ENCODE measurements around the gene ASPM.

ASPM gene

GRCh38 chr1:197144570-197145325 lies 1.7 kb downstream of the ASPM start:
- Histone ChIP-seq H3K36me3 (ENCODE audit: control insufficient read depth in 2 of 2, insufficient read depth in 2 of 2, low read length in 2 of 2) (no peaks in the 10 kb centered on the region), H3K27me3 (ENCODE audit: control insufficient read depth in 1 of 2, insufficient read depth in 2 of 2, low read length in 2 of 2) (peaks cover 0 to 8% of the 10 kb centered on the region in 2 donors), H3K27ac (ENCODE audit: low read length) (no peak overlapping the region), H3K9ac (ENCODE audit: low read length in 2 of 2) (no peak overlapping the region), H3K4me3 (ENCODE audit: low read length in 2 of 2) (no peak overlapping the region), H3K9me3 (ENCODE audit: control insufficient read depth in 2 of 2, low read length in 2 of 2) (no peaks in the 10 kb centered on the region), H3K4me1 (ENCODE audit: control insufficient read depth, insufficient read depth, low read length) (peaks cover 8% of the 10 kb centered on the region)

GRCh38 chr1:197143276-197143675 lies 3.2 kb downstream of the ASPM start:
- Histone ChIP-seq H3K9ac (ENCODE audit: low read length in 2 of 2) (no peak overlapping the region), H3K4me1 (ENCODE audit: control insufficient read depth, insufficient read depth, low read length) (peaks cover 8% of the 10 kb centered on the region), H3K36me3 (ENCODE audit: control insufficient read depth in 2 of 2, insufficient read depth in 2 of 2, low read length in 2 of 2) (no peaks in the 10 kb centered on the region), H3K4me3 (ENCODE audit: low read length in 2 of 2) (no peak overlapping the region), H3K27ac (ENCODE audit: low read length) (no peak overlapping the region), H3K27me3 (ENCODE audit: control insufficient read depth in 1 of 2, insufficient read depth in 2 of 2, low read length in 2 of 2) (peaks cover 0 to 8% of the 10 kb centered on the region in 2 donors), H3K9me3 (ENCODE audit: control insufficient read depth in 2 of 2, low read length in 2 of 2) (no peaks in the 10 kb centered on the region)

GRCh38 chr1:197141575-197141974 lies 4.9 kb downstream of the ASPM start:
- peaks cover 0 to 8% of the 10 kb centered on the region in 2 donors for H3K27me3 ChIP-seq (ENCODE audit: control insufficient read depth in 1 of 2, insufficient read depth in 2 of 2, low read length in 2 of 2)
- no peaks in the 10 kb centered on the region for H3K36me3 ChIP-seq (ENCODE audit: control insufficient read depth in 2 of 2, insufficient read depth in 2 of 2, low read length in 2 of 2)
- H3K4me3 ChIP-seq (ENCODE audit: low read length in 2 of 2), result no peak overlapping the region
- H3K4me1 ChIP-seq (ENCODE audit: control insufficient read depth, insufficient read depth, low read length), result peaks cover 8% of the 10 kb centered on the region
- H3K9ac ChIP-seq (ENCODE audit: low read length in 2 of 2), result no peak overlapping the region
- H3K27ac ChIP-seq (ENCODE audit: low read length), result no peak overlapping the region
- H3K9me3 ChIP-seq (ENCODE audit: control insufficient read depth in 2 of 2, low read length in 2 of 2), result no peaks in the 10 kb centered on the region

- Histone ChIP-seq H3K27me3 (ENCODE audit: control insufficient read depth in 1 of 2, insufficient read depth in 2 of 2, low read length in 2 of 2) (peaks cover 0 to 3% of the 10 kb centered on the region in 2 donors), H3K4me3 (ENCODE audit: low read length in 2 of 2) (no peak overlapping the region), H3K27ac (ENCODE audit: low read length) (no peak overlapping the region), H3K4me1 (ENCODE audit: control insufficient read depth, insufficient read depth, low read length) (no peaks in the 10 kb centered on the region), H3K9ac (ENCODE audit: low read length in 2 of 2) (no peak overlapping the region), H3K36me3 (ENCODE audit: control insufficient read depth in 2 of 2, insufficient read depth in 2 of 2, low read length in 2 of 2) (no peaks in the 10 kb centered on the region), H3K9me3 (ENCODE audit: control insufficient read depth in 2 of 2, low read length in 2 of 2) (no peaks in the 10 kb centered on the region)
These were observed 6.3 kb downstream of the ASPM start for GRCh38 chr1:197140121-197140520.

GRCh38 chr1:197139169-197139568 lies 7.3 kb downstream of the ASPM start:
- Histone ChIP-seq H3K9ac (ENCODE audit: low read length in 2 of 2) (no peak overlapping the region), H3K4me1 (ENCODE audit: control insufficient read depth, insufficient read depth, low read length) (no peaks in the 10 kb centered on the region), H3K27ac (ENCODE audit: low read length) (no peak overlapping the region), H3K9me3 (ENCODE audit: control insufficient read depth in 2 of 2, low read length in 2 of 2) (no peaks in the 10 kb centered on the region), H3K27me3 (ENCODE audit: control insufficient read depth in 1 of 2, insufficient read depth in 2 of 2, low read length in 2 of 2) (no peaks in the 10 kb centered on the region), H3K4me3 (ENCODE audit: low read length in 2 of 2) (no peak overlapping the region), H3K36me3 (ENCODE audit: control insufficient read depth in 2 of 2, insufficient read depth in 2 of 2, low read length in 2 of 2) (no peaks in the 10 kb centered on the region)

GRCh38 chr1:197137322-197137721 lies 9.1 kb downstream of the ASPM start:
- no peak overlapping the region for H3K4me3 ChIP-seq (ENCODE audit: low read length in 2 of 2)
- H3K27ac ChIP-seq (ENCODE audit: low read length), result no peak overlapping the region
- H3K4me1 ChIP-seq (ENCODE audit: control insufficient read depth, insufficient read depth, low read length), result no peaks in the 10 kb centered on the region
- no peak overlapping the region for H3K9ac ChIP-seq (ENCODE audit: low read length in 2 of 2)
- no peaks in the 10 kb centered on the region for H3K9me3 ChIP-seq (ENCODE audit: control insufficient read depth in 2 of 2, low read length in 2 of 2)
- H3K36me3 ChIP-seq (ENCODE audit: control insufficient read depth in 2 of 2, insufficient read depth in 2 of 2, low read length in 2 of 2), result no peaks in the 10 kb centered on the region
- H3K27me3 ChIP-seq (ENCODE audit: control insufficient read depth in 1 of 2, insufficient read depth in 2 of 2, low read length in 2 of 2), result no peaks in the 10 kb centered on the region

GRCh38 chr1:197130677-197131304 lies 15.7 kb downstream of the ASPM start:
- Histone ChIP-seq H3K27me3 (ENCODE audit: control insufficient read depth in 1 of 2, insufficient read depth in 2 of 2, low read length in 2 of 2) (no peaks in the 10 kb centered on the region), H3K9me3 (ENCODE audit: control insufficient read depth in 2 of 2, low read length in 2 of 2) (no peaks in the 10 kb centered on the region), H3K4me3 (ENCODE audit: low read length in 2 of 2) (no peak overlapping the region), H3K9ac (ENCODE audit: low read length in 2 of 2) (no peak overlapping the region), H3K36me3 (ENCODE audit: control insufficient read depth in 2 of 2, insufficient read depth in 2 of 2, low read length in 2 of 2) (no peaks in the 10 kb centered on the region), H3K4me1 (ENCODE audit: control insufficient read depth, insufficient read depth, low read length) (no peaks in the 10 kb centered on the region), H3K27ac (ENCODE audit: low read length) (no peak overlapping the region)

GRCh38 chr1:197129698-197130097 lies 16.8 kb downstream of the ASPM start:
- no peaks in the 10 kb centered on the region for H3K36me3 ChIP-seq (ENCODE audit: control insufficient read depth in 2 of 2, insufficient read depth in 2 of 2, low read length in 2 of 2)
- H3K9ac ChIP-seq (ENCODE audit: low read length in 2 of 2), result no peak overlapping the region
- H3K4me1 ChIP-seq (ENCODE audit: control insufficient read depth, insufficient read depth, low read length), result no peaks in the 10 kb centered on the region
- H3K9me3 ChIP-seq (ENCODE audit: control insufficient read depth in 2 of 2, low read length in 2 of 2), result no peaks in the 10 kb centered on the region
- H3K27ac ChIP-seq (ENCODE audit: low read length), result no peak overlapping the region
- H3K4me3 ChIP-seq (ENCODE audit: low read length in 2 of 2), result no peak overlapping the region
- no peaks in the 10 kb centered on the region for H3K27me3 ChIP-seq (ENCODE audit: control insufficient read depth in 1 of 2, insufficient read depth in 2 of 2, low read length in 2 of 2)

GRCh38 chr1:197127246-197127912 lies 19.1 kb downstream of the ASPM start:
- Histone ChIP-seq H3K4me3 (ENCODE audit: low read length in 2 of 2) (no peak overlapping the region), H3K27ac (ENCODE audit: low read length) (no peak overlapping the region), H3K36me3 (ENCODE audit: control insufficient read depth in 2 of 2, insufficient read depth in 2 of 2, low read length in 2 of 2) (no peaks in the 10 kb centered on the region), H3K27me3 (ENCODE audit: control insufficient read depth in 1 of 2, insufficient read depth in 2 of 2, low read length in 2 of 2) (no peaks in the 10 kb centered on the region), H3K9me3 (ENCODE audit: control insufficient read depth in 2 of 2, low read length in 2 of 2) (no peaks in the 10 kb centered on the region), H3K4me1 (ENCODE audit: control insufficient read depth, insufficient read depth, low read length) (no peaks in the 10 kb centered on the region), H3K9ac (ENCODE audit: low read length in 2 of 2) (no peak overlapping the region)

- H3K4me1 ChIP-seq (ENCODE audit: control insufficient read depth, insufficient read depth, low read length), result no peaks in the 10 kb centered on the region
- no peaks in the 10 kb centered on the region for H3K27me3 ChIP-seq (ENCODE audit: control insufficient read depth in 1 of 2, insufficient read depth in 2 of 2, low read length in 2 of 2)
- H3K9me3 ChIP-seq (ENCODE audit: control insufficient read depth in 2 of 2, low read length in 2 of 2), result no peaks in the 10 kb centered on the region
- H3K4me3 ChIP-seq (ENCODE audit: low read length in 2 of 2), result no peak overlapping the region
- no peaks in the 10 kb centered on the region for H3K36me3 ChIP-seq (ENCODE audit: control insufficient read depth in 2 of 2, insufficient read depth in 2 of 2, low read length in 2 of 2)
- H3K27ac ChIP-seq (ENCODE audit: low read length), result no peak overlapping the region
- no peak overlapping the region for H3K9ac ChIP-seq (ENCODE audit: low read length in 2 of 2)
These were observed 19.8 kb downstream of the ASPM start for GRCh38 chr1:197126691-197127090.

- Histone ChIP-seq H3K4me3 (ENCODE audit: low read length in 2 of 2) (no peak overlapping the region), H3K27ac (ENCODE audit: low read length) (no peak overlapping the region), H3K9ac (ENCODE audit: low read length in 2 of 2) (no peak overlapping the region), H3K36me3 (ENCODE audit: control insufficient read depth in 2 of 2, insufficient read depth in 2 of 2, low read length in 2 of 2) (no peaks in the 10 kb centered on the region), H3K9me3 (ENCODE audit: control insufficient read depth in 2 of 2, low read length in 2 of 2) (no peaks in the 10 kb centered on the region), H3K27me3 (ENCODE audit: control insufficient read depth in 1 of 2, insufficient read depth in 2 of 2, low read length in 2 of 2) (no peaks in the 10 kb centered on the region), H3K4me1 (ENCODE audit: control insufficient read depth, insufficient read depth, low read length) (no peaks in the 10 kb centered on the region)
These were observed 22.1 kb downstream of the ASPM start for GRCh38 chr1:197124376-197124775.

All from stomach smooth muscle (tissue), 2 donors.